Glutamatergic neuron (in vitro differentiated cells): ENCODE data around the gene CFAP58. TPM values are rescaled to one million over a fixed set of nuclear protein-coding genes. Genes with fewer than 3 reads are reported as not detected.

ENCODE experiments used
- DNase-seq: peaks from one replicate; pipeline ENCODE4 v3.0.0; 2022
- H3K27ac Mint-ChIP-seq: one replicate; pipeline ENCODE4 v1.8.0; 2020; ENCODE audit warnings: mild to moderate bottlenecking, mixed read lengths, inconsistent platforms; ENCODE audit not compliant: unreplicated experiment
- H3K27me3 Mint-ChIP-seq: one replicate; pipeline ENCODE4 v1.8.0; 2020; ENCODE audit warnings: mild to moderate bottlenecking, moderate library complexity, mixed read lengths, inconsistent platforms; ENCODE audit not compliant: unreplicated experiment
- H3K36me3 Mint-ChIP-seq: one replicate; pipeline ENCODE4 v1.8.0; 2020; ENCODE audit warnings: mild to moderate bottlenecking, mixed read lengths, inconsistent platforms; ENCODE audit not compliant: unreplicated experiment
- H3K4me1 Mint-ChIP-seq: one replicate; pipeline ENCODE4 v1.8.0; 2020; ENCODE audit warnings: mild to moderate bottlenecking, low read depth, mixed read lengths, inconsistent platforms; ENCODE audit not compliant: unreplicated experiment
- H3K4me3 Mint-ChIP-seq: one replicate; pipeline ENCODE4 v1.8.0; 2020; ENCODE audit warnings: mild to moderate bottlenecking, mixed read lengths, inconsistent platforms; ENCODE audit not compliant: unreplicated experiment
- H3K9me3 Mint-ChIP-seq: one replicate; pipeline ENCODE4 v1.8.0; 2020; ENCODE audit warnings: mild to moderate bottlenecking, moderate library complexity, mixed read lengths, inconsistent platforms; ENCODE audit not compliant: unreplicated experiment
- CTCF ChIP-seq: fragments of 200-600 bp; sonication (generic); IDR thresholded peaks from one replicate; pipeline ENCODE4 v1.5.0; 2021; ENCODE audit not compliant: partially characterized antibody, unreplicated experiment
- total RNA-seq: library from RNA; stranded (reverse); fragmentation: NEBNext Ultra II Directional; extraction: Animal tissue kit (Norgen Biotek cat#: 25700); gene quantifications from one replicate; pipeline ENCODE4 v1.2.1, GENCODE V29; 2021; ENCODE audit not compliant: unreplicated experiment

Gene CFAP58
- total RNA-seq, 1 donor from 2014 or later: 2.2 TPM

DNA sequence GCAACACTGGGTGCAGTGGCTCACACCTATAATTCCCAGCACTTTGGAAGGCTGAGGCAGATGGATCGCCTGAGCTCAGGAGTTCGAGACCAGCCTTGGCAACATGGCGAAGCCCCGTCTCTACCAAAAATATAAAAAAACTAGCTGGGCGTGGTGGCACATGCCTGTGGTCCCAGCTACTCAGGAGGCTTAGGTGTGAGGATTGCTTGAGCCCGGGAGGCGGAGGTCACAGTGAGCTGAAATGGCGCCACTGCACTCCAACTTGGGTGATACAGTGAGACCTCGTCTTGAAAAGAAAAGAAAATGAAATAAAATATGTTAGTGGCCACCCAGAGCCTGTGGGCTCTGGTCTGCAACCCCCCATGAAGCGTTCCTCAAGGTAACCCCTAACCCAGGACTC lies 28.7 kb upstream of the CFAP58 start:
- Mint-ChIP-seq H3K36me3 (no peaks in the 10 kb centered on the region), H3K4me3 (no peak overlapping the region), H3K27ac (no peak overlapping the region), H3K27me3 (peaks cover 15% of the 10 kb centered on the region), H3K4me1 (peaks cover 55% of the 10 kb centered on the region), H3K9me3 (peaks cover 17% of the 10 kb centered on the region)
- TF ChIP-seq CTCF: no peak
- DNase-seq: no peak

DNA sequence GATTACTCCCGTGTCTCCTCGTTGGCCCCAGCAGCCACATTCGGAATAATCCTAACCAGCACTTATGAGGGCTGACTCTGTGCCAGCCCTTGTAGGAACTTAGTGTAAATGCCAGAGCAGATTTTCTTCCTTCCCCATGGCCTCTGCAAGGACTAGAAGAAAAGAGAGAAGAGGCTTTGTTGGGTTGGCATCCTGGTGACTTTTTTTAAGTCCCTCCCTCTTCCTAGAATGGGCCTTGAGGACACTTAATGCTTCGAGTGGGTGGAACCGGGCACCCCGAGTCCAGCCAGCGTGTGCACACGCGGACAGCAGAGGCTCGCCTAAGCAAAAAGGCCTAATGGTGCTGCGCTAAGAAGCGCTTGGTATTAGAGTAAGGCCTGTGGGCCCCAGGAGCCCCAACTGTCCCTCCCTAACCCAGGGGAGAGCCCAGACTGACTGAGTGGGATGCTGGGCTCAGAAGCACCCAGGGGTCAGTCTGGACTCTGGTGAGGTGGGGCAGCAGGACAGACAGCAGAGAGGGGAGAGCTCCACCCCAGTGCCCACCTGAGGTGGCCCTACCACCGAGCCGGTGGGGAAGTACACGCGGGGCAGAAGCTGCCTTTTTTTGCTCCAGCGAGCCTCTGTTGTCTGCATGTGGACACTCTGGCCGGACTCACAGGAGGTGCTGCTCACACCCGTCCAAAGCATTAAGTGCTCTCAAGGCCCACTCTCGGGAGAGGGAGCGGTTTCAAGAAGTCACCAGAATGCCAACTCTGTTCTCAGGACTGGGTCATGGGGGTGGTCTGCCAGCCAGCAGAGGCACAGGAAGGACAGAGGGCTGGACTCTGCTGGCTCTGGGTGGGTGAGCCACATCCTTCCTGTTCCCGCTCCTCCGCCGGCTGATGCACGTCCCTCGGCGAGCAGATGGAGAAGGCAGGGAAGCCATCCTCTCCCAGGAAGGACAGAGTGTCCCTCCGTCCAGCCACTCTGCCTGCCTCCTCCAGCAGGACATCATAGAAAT lies 27.9 kb upstream of the CFAP58 start:
- Mint-ChIP-seq H3K4me1 (peaks cover 55% of the 10 kb centered on the region), H3K36me3 (no peaks in the 10 kb centered on the region), H3K27ac (peak overlapping the region; percentile 98), H3K27me3 (peaks cover 11% of the 10 kb centered on the region), H3K4me3 (peak overlapping the region; percentile 75), H3K9me3 (peaks cover 15% of the 10 kb centered on the region)
- no peak for DNase-seq
- no peak for TF ChIP-seq CTCF

GRCh38 chr10:104326991-104327610 lies 26.5 kb upstream of the CFAP58 start:
- DNase-seq: no peak
- Mint-ChIP-seq H3K9me3 (peaks cover 16% of the 10 kb centered on the region), H3K4me3 (peak overlapping the region; percentile 80), H3K36me3 (no peaks in the 10 kb centered on the region), H3K27me3 (peaks cover 10% of the 10 kb centered on the region), H3K4me1 (peaks cover 61% of the 10 kb centered on the region), H3K27ac (peak overlapping the region; percentile 98)
- no peak for TF ChIP-seq CTCF

GRCh38 chr10:104327745-104328645 lies 25.6 kb upstream of the CFAP58 start:
- no peak for DNase-seq
- Mint-ChIP-seq H3K9me3 (peaks cover 16% of the 10 kb centered on the region), H3K27me3 (peaks cover 9% of the 10 kb centered on the region), H3K4me1 (peaks cover 58% of the 10 kb centered on the region), H3K36me3 (no peaks in the 10 kb centered on the region), H3K4me3 (peak overlapping the region; percentile 80), H3K27ac (peak overlapping the region; percentile 98)
- TF ChIP-seq CTCF: no peak
